ENCODE measurements around the gene LATS2.
"Not testable (repeated sequence)": the region's sequence is repeated elsewhere in the genome, so short reads cannot be mapped to it uniquely, and the experiment has no call there.

The LATS2 gene

GRCh38 chr13:20989656-20990321 is 71.6 kb downstream of the LATS2 start:
- no peak for DNase-seq

- DNase-seq = no peak
Measured at GRCh38 chr13:20988909-20989655, 72.3 kb downstream of the LATS2 start.

- no peak for DNase-seq
Measured at GRCh38 chr13:20988033-20988908, 73.1 kb downstream of the LATS2 start.

- no peak for DNase-seq
Measured at GRCh38 chr13:20987599-20987998, 73.8 kb downstream of the LATS2 start.

- DNase-seq = no peak
Measured at GRCh38 chr13:20984879-20985278, 76.5 kb downstream of the LATS2 start.

GRCh38 chr13:20983386-20983785 is 78.0 kb downstream of the LATS2 start:
- no peak for DNase-seq

- DNase-seq = no peak
Measured at GRCh38 chr13:20981370-20982095, 79.9 kb downstream of the LATS2 start.

GRCh38 chr13:20980899-20981298 is 80.5 kb downstream of the LATS2 start:
- DNase-seq = no peak

- no peak for DNase-seq
Measured at GRCh38 chr13:20980430-20980829, 81.0 kb downstream of the LATS2 start.

GRCh38 chr13:20977394-20977793 is 84.0 kb downstream of the LATS2 start:
- no peak for DNase-seq

- no peak for DNase-seq
Measured at GRCh38 chr13:20974981-20975585, 86.3 kb downstream of the LATS2 start.

GRCh38 chr13:20973886-20974425 is 87.4 kb downstream of the LATS2 start:
- DNase-seq = no peak

GRCh38 chr13:20972731-20973130 is 88.7 kb downstream of the LATS2 start:
- DNase-seq = no peak

- DNase-seq = peak; percentile 10
Measured at GRCh38 chr13:20969182-20969581, 92.2 kb downstream of the LATS2 start.

GRCh38 chr13:20968745-20969144 is 92.6 kb downstream of the LATS2 start:
- DNase-seq = no peak

- no peak for DNase-seq
Measured at GRCh38 chr13:20967340-20967739, 94.0 kb downstream of the LATS2 start.

- DNase-seq = no peak
Measured at GRCh38 chr13:20964904-20965303, 96.5 kb downstream of the LATS2 start.

- DNase-seq = not testable (repeated sequence)
Measured at GRCh38 chr13:20961663-20962062, 99.7 kb downstream of the LATS2 start.

- DNase-seq = no peak
Measured at GRCh38 chr13:20960663-20961309, 100.6 kb downstream of the LATS2 start.

GRCh38 chr13:20957049-20957620 is 104.3 kb downstream of the LATS2 start:
- DNase-seq = peak; percentile 27

GRCh38 chr13:20955496-20955895 is 105.9 kb downstream of the LATS2 start:
- DNase-seq = no peak

All from inflammatory macrophage treated with lipopolysaccharide for 4 hours (primary cell).